PFSK-1 (cell line): ENCODE results near the gene POLR3G.

ENCODE experiments used
- POLR2AphosphoS5 ChIP-seq: IDR thresholded peaks from 2 replicates; pipeline ENCODE4 v1.6.1; 2012; ENCODE audit warnings: low read depth, mild to moderate bottlenecking, control low read depth, low read length, moderate library complexity
- REST ChIP-seq, 2 experiments: IDR thresholded peaks; 2 replicates each; pipeline versions ENCODE4 v1.6.1 to v1.8.0; 2011 to 2012; ENCODE audit warnings: low read depth in 2 of 2, low read length in 2 of 2, control low read depth in 1 of 2, inconsistent platforms in 1 of 2, mild to moderate bottlenecking in 1 of 2, moderate library complexity in 1 of 2; ENCODE audit not compliant: insufficient read depth in 1 of 2
- TAF1 ChIP-seq: IDR thresholded peaks from 2 replicates; pipeline ENCODE4 v1.6.1; 2012; ENCODE audit warnings: low read length, control low read depth, borderline replicate concordance; ENCODE audit not compliant: insufficient read depth

- TF ChIP-seq TAF1 (no peak; the same call in 1 of the 2 replicates), POLR2AphosphoS5 (no peak), REST (IDR thresholded peaks at IDR 0.05; ENCODE audit: insufficient read depth in 1 of 2, low read depth in 2 of 2, low read length in 2 of 2) (no peak)
These were observed 1.0 kb upstream of the POLR3G start for GRCh38 chr5:90473396-90474234.
